Activated T-helper 1 cell treated with anti-CD3 and anti-CD28 coated beads, Interleukin-2, amount 50 U/mL, for 16 hours (primary cell): ENCODE measurements around the gene MVB12B.

Source experiments
- DNase-seq, 2 donors: peaks; one replicate each; pipeline ENCODE4 v3.0.0-alpha.2; 2020; ENCODE audit warnings: low read depth in 1 of 2, low spot score in 1 of 2

Gene MVB12B

GRCh38 chr9:126514037-126514821 lies 187.6 kb downstream of the MVB12B start:
- DNase-seq: peak in 1 of 2 donors; percentile 43

DNA sequence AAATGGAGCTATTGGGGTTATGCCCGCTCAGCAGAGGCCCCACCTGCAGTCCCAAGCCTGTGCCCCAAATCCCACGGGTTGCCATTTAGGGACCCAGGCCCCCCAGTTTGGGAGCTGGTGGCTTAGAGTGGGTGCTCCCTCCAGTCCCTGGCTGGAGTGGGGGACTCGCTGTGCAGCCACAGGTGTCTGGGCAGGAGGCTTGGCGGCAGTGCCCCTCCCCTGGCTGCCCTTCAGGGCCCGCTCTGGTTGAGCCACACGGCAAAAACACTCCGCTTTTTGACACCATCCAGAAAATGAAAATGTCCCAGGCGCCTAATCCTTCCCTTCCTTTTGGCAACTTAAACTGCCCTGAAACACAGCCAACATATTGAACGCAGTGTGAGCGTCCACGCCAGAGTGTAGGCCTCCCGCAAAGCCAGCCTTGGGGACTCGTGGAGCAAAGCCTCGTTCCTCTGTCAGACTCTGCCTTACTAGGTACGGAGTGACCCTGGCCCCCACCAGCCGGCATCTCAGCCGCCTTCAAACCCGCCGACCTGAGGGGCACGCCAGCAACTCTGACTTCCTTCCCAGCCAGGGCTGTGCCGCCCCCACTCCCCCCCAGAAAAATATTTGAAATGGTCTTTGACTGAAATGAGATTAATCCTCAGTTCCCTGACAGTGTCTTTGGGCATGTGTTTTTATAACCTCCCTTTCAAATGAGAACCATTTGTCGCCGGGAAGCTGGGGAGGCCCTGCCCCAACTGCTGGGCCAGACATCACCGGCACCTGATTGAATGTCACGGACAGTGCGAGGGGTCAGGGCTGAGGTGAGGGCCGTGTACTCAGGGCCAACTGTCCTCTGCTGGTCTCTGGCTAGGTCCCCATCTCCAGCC lies 188.6 kb downstream of the MVB12B start:
- DNase-seq: no peak

DNA sequence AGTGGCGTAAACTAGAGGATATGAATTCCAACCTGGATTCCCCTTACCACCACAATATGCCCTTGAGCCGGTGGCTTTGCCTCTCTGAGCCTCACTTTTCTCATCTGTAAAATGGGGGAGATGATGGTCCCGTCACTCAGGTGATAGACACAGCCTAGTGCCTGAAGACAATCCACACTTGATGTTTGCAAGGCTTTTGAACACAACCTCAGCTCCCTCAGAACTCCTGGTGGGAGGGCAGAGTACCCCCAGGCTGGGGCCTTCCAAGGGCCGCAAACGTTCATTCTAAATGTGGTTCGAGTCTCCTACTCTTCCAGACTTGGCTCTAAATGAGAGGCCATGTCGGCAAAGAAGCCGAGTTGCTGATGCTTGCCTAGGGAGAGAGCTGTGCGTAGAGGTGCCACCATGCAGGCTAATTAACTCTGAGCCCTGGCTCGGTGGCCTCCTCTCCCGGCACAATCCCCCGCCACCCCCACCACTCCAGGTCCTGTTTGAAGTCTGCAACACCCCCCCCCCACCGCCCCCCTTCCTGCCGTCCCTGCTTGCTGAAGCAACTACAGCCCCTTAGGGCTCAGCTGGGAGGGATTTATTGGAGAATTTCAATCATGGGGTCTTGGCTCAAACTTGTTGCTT lies 189.4 kb downstream of the MVB12B start:
- no peak for DNase-seq

- no peak for DNase-seq
Measured at GRCh38 chr9:126516561-126516935, 189.9 kb downstream of the MVB12B start.

GRCh38 chr9:126516936-126517832 lies 190.6 kb downstream of the MVB12B start:
- DNase-seq: no peak

DNA sequence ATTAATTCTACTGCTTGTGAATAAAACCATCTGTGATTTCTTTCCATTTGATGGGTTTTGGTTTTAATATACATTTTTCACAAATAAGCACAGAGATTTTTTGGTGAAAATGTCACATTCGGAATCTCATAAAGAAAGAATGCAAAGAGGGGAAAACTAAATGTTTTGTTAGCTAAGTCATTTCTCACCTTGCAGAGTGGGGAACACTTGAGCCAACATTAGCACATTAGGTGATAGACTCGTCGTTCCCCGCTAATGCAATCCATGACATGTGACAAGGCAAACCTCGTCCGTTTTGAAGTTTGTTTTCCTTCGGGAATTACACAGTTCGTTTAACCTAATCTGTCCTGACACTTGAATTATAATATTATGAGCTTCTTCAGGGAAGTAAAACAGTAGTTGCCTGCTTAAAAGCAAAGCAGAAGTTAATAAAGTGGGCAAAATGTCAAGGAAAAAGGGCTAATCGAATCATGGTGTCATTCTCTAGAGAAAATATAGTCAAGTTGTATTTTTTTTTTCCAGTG lies 191.3 kb downstream of the MVB12B start:
- DNase-seq: no peak

GRCh38 chr9:126518763-126519162 lies 192.1 kb downstream of the MVB12B start:
- DNase-seq: no peak

DNA sequence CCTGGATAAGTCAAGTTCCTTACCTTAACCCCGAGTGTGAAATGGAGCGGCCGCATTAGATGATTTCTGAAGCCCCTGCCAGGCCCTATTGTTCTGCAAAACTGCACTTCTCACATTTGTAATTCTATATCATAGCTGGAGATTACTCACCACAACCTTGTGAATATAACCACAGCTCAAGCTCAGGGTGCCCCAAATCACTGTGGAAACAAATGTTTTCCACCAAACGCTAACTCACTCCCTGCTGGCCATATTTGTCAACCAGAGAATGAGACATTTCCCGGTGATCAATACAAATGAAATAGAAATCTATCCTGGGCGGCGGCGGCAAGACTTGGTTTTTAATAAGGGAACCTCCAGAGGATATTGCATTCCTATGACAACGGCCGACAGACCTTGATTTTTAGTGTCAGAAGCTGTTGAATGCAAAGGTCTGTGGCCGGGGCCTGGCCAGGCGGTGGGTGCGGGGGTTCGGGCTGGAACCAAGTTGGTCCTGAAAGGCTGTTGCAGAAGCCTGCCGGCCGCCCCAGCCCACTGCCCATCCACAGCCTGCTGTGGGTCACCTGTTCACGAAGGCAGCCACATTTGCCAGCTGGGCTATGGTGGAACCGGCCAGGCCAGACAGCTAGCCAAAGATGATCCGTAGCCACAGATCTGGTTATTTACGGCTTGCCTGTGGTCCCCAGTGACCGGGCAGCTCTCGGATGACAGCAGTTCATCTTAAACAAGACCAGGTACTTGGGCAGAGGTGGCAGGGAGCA lies 193.2 kb downstream of the MVB12B start:
- no peak for DNase-seq

DNA sequence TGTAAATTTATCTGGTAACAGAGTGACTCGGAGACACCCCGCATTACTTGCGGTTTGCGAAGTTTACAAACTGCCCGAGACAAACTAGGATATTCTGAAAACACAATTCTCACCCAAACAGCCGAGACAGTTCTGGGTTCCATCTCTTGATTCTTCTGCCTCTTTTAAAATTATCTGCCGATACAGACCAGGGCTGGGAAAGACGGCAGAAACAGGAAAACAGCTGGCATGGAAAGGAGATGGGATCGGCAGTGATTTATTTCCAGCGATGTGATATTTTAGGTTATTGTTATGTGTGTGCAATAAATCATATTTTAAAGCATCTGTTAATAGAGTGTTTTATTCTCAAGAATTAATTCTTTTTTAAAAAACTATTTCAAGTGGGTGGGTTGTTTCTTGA lies 193.8 kb downstream of the MVB12B start:
- no peak for DNase-seq

- no peak for DNase-seq
Measured at GRCh38 chr9:126521089-126521488, 194.5 kb downstream of the MVB12B start.

- DNase-seq: no peak
Measured at GRCh38 chr9:126521551-126521950, 194.9 kb downstream of the MVB12B start.

GRCh38 chr9:126521976-126522590 lies 195.5 kb downstream of the MVB12B start:
- DNase-seq: no peak

- no peak for DNase-seq
Measured at GRCh38 chr9:126522612-126523356, 196.2 kb downstream of the MVB12B start.

- no peak for DNase-seq
Measured at GRCh38 chr9:126523611-126524111, 197.0 kb downstream of the MVB12B start.

DNA sequence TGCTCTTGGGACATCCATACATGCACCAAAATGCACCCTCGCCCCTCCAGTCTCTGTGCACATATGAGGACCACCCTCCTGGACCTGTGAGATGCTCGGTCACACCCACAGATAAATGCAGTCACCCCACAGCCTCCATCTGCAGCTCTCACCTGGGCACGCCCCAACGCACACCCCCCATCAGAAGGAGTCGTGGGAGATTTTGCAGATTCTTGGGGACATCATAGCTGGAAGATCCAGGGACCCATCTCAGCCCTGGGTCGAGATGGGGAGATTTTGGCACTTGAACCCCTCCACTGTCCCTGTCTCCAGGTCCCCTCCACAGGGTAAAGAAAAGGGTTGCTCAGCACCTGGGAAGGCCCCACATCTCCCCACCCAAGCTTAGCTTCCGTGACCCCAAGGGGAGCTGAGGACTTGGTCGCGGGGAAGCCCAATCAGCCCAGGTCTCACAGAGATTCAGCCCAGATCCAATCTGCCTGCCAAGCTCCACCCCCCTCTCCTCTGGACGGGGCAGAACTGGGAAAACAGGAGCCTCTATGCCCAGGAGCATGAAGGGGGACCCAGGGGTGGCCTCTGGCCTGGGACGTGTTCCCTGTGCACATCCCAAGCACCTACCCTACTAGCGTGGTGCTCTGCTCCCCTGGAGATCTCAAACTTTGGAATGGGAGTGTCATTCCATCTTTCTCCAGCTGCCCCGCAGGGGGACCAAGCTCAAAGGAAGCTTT lies 197.9 kb downstream of the MVB12B start:
- no peak for DNase-seq

DNA sequence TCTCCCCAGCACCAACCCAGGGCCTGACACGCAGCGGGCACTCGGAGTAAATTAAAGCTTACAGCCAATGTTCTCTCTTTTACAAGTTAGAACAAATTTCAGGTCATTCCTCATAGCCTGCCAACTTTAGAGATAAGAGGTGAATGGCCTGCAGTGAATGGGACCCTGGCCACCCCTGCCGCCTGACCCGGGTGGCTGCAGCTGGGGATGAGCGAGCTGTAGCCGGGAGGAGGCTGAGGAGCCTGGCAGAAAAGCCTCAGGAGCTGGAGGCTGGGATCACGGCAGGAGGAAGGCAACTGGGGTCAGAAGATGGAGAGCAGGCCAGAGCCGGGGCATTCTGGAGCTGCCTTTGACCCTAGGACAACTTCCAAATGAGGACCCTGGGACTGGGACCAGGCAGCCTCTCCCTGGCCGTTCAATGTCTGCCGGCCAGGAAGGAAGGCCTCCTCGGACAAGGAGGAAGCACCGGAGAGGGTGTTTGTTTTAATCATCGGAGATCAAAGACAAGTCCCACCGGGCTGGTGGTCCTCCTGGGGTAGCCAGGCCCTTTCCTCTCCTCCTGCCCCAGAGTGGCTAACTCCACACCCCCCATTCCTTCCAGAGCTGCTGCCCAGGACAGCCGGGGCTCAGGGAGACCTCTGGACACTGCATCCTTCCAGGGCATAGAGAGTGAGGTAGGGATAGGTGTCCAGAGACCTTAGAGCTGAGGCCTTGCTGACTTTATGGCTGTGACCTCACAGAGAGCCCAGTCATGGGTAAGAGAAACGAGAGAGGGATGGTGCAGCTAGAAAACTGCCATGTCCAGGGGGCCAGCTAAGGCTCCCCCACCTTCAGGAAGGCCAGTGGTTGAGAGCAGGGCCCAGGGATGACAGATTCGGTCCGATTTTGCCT lies 199.8 kb downstream of the MVB12B start:
- DNase-seq: no peak
